ENCODE data around the gene MMP24. TPM values are rescaled to one million over a fixed set of nuclear protein-coding genes. Genes with fewer than 3 reads are reported as not detected.
"Not testable (repeated sequence)": the region's sequence is repeated elsewhere in the genome, so short reads cannot be mapped to it uniquely, and the experiment has no call there.

The MMP24 gene
- total RNA-seq, 1 donor from 2014 or later = 0.35 TPM

- no peak for DNase-seq (ENCODE audit: low spot score)
Measured at GRCh38 chr20:35216541-35216940, 9.9 kb upstream of the MMP24 start.

GRCh38 chr20:35223941-35224340, 2.5 kb upstream of the MMP24 start:
- DNase-seq (ENCODE audit: low spot score) = no peak

DNA sequence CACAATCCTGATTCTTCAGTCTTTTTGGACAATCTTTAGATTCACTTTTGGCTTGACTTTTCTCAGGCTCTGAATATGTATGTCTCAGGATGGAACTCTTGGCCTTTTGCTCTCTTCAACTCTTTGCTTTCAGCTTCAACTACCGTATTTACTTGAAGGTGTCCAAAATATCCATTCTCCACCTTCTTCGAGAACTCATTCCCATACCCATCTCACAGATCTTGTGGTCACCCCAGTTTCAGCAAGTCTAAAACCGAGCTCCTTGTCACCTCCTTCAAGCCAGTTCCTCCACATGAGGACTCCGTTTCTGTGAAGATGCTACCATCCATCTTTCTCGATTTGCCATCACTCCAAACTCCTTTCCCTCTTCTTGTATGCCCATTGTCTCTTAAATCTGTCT, 2.0 kb upstream of the MMP24 start:
- DNase-seq (ENCODE audit: low spot score) = no peak

- DNase-seq (ENCODE audit: low spot score) = no peak
Measured at GRCh38 chr20:35225319-35226125, 968 bp upstream of the MMP24 start.

- no peak for DNase-seq (ENCODE audit: low spot score)
Measured at GRCh38 chr20:35226884-35227681, 593 bp downstream of the MMP24 start.

DNA sequence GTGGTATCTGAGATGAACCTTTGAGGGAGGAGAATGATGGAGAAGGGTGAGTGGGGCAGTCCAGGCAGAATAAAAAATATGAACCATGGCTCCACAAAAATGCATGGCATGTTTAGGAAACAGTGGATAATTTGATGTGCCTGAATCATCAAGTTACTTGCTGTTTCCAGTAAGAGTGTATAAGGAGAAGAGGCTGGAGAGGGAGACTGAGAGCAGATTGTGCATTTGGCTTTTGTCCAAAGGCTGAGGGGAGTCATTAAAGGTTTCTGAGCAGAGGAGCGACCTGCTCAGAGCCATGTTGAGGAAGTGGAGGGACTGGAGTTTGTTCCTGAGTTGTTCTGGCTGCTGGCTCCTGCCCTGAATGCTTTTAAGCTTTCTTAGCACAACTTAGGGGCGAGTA, 6.1 kb downstream of the MMP24 start:
- no peak for DNase-seq (ENCODE audit: low spot score)

- no peak for DNase-seq (ENCODE audit: low spot score)
Measured at GRCh38 chr20:35235881-35236280, 9.4 kb downstream of the MMP24 start.

GRCh38 chr20:35237486-35237885, 11.0 kb downstream of the MMP24 start:
- DNase-seq (ENCODE audit: low spot score) = no peak

DNA sequence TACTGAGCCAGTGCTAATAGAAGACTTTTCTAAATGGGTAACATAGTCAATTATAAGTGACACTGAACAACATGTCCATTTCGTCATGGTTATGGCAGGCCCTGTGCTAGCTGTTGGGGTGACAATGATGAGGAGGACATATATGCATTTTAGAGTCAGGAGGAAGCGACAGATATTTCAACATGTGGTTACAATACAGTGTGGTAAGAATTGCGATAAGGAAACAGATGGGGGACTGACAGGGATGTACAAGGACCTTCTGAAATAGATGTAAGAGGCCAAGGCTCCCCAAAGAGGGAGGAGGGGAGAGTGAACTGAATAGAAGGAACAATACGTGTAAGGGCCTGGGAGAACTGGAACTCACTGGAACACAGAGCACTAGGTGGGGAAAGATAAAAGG, 11.7 kb downstream of the MMP24 start:
- DNase-seq (ENCODE audit: low spot score) = no peak

DNA sequence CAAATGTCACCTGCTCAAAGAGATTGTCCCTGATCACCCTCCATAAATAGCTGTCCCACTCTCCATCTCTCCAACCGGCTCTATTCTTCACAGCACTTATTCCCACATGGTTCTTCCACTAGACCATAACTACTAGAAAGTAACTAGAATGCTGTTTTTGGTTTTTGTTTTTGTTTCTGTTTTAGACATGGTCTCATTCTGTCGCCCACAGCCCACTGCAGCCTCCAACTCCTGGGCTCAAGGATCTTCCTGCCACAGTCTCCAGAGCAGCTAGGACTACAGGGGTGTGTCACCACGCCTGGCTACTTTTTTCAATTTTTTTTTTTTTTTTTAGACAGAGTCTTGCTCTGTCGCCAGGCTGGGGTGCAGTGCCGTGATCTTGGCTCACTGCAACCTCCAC, 12.2 kb downstream of the MMP24 start:
- no peak for DNase-seq (ENCODE audit: low spot score)

GRCh38 chr20:35240083-35240810, 13.8 kb downstream of the MMP24 start:
- DNase-seq (ENCODE audit: low spot score) = no peak

DNA sequence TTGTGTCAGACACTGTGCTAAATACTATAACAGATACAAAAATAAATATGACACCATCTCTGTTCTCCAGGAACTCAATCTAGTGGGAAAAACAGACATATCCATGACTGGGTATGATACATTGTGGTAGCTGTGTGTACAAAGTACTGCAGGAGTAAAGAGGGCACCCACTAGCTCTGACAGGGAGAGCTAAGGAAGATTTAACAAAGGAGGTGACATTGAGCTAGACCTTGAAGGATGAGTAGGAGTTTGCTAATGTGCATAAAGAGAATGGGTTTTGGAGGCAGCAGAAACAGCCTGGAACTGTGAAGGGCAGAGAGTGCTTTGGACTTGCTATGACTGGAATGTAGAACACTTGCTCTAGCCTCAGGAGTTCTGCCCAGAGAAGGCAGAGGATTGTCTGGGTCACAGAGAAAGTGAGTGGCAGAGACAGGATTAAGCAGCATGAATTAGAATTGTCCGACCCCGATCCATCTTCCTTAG, 14.4 kb downstream of the MMP24 start:
- no peak for DNase-seq (ENCODE audit: low spot score)

- DNase-seq (ENCODE audit: low spot score) = no peak
Measured at GRCh38 chr20:35243317-35243716, 16.8 kb downstream of the MMP24 start.

DNA sequence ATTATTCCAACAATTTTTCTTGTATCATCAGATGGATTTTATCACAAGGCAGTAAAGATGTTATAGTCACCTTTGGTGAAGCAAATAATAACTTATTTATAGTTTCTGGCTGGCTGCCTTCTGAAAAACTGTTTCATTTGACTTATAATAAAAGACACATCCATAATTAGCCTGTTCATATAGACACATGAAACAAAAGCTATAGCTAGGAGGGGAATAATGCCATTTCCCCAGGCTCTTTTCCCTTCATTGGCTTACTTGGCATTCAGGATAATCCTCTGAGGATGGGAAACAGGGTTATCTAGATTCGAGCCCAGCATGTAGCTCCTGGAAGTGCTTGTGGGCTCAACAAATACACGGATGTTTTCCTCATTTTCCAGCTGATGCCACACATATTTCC, 17.5 kb downstream of the MMP24 start:
- DNase-seq (ENCODE audit: low spot score) = no peak

DNA sequence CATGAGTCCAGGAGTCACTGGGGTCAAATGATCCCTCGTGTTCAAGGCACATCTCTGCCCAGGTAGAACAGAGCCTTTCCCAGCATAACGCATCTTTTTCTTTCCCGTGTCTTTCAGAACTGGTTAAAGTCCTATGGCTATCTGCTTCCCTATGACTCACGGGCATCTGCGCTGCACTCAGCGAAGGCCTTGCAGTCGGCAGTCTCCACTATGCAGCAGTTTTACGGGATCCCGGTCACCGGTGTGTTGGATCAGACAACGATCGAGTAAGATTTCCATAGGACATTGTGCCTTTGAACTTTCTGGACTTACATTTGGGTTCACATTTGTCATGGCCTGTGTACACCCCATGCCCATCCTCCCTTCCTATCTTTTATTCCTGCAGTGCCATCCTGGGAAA, 20.2 kb downstream of the MMP24 start:
- DNase-seq (ENCODE audit: low spot score) = no peak

DNA sequence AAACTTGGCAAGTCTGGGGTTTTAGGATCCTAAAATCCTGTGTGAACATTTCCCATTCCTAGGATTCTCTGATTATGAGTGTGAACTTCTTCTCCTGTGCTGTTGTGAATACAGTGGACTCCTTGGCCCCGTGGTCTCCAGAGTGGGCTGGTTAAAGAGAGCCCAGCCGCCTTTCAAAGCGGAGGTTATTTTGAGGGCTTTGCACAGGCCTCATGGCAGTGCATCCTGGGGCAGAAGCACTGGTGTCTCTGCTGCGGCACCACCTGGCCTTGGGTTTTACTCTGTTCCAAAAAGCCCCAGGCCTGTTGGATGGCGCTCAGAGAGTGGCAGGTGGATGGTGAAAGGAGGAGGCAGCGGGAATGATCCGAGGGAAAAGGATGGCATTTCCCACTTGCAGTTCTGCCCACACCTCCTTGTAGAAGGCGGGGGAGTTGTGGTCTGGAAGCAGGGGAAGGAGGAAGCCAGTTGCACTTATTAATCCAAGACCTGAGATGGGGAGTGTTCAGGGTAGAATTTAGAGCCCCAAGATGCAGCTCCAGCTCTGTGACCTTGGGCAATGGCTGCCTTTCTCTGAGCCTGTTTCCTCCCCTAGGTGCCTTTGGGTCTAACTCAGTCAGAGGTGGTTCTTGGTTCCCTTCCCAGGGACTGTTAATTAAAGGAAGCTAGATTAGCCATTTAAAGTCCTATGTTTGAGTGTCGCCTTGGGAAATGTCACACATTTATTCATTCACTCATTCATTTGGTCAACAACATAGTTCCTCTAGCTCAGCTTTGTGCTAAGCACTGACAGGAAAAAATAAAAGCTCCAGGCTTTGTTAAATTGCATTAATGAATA, 22.4 kb downstream of the MMP24 start:
- no peak for DNase-seq (ENCODE audit: low spot score)

GRCh38 chr20:35251613-35251940, 25.1 kb downstream of the MMP24 start:
- no peak for DNase-seq (ENCODE audit: low spot score)

DNA sequence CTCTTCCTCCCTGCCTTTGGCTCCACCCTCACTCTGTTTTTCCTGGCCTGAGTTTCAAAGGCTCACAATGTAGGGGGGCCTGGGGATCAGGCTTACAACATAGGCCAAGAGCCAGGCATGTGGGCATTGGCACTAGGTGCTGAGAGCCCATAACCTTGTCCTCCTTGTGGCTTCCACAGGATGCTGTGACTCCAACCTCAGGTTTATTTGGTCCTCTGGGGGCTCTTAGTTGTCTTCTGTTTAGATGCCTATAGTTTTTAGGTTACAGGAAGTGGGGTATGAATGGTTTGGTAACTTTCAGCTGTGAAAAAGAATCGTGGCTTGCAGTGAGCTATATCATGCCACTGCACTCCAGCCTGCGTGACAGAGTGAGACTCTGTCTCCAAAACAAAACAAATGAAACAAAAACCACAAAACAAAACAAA, 25.6 kb downstream of the MMP24 start:
- no peak for DNase-seq (ENCODE audit: low spot score)

DNA sequence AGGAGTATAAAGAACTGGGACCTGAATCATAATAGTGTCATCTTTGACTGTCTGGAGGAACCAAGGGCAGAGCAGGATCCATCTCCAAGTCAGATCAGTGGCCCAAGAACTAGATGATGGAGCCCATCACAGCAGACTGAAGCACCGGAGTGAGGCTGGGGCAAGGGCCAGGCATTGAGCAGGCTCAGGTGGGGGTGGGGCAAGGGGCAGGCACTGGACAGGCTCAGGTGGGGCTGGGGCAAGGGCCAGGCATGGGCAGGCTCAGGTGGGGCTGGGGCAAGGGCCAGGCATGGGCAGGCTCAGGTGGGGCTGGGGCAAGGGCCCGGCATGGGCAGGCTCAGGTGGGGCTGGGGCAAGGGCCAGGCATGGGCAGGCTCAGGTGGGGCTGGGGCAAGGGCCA, 26.1 kb downstream of the MMP24 start:
- DNase-seq (ENCODE audit: low spot score) = not testable (repeated sequence)

GRCh38 chr20:35253010-35253409, 26.5 kb downstream of the MMP24 start:
- DNase-seq (ENCODE audit: low spot score) = no peak

- no peak for DNase-seq (ENCODE audit: low spot score)
Measured at GRCh38 chr20:35254448-35254999, 28.0 kb downstream of the MMP24 start.
